ENCODE measurements around the gene METRNL. TPM values are rescaled to one million over a fixed set of nuclear protein-coding genes. Genes with fewer than 3 reads are reported as not detected.

METRNL gene
- total RNA-seq, 1 donor from 2014 or later = 59.8 TPM

DNA sequence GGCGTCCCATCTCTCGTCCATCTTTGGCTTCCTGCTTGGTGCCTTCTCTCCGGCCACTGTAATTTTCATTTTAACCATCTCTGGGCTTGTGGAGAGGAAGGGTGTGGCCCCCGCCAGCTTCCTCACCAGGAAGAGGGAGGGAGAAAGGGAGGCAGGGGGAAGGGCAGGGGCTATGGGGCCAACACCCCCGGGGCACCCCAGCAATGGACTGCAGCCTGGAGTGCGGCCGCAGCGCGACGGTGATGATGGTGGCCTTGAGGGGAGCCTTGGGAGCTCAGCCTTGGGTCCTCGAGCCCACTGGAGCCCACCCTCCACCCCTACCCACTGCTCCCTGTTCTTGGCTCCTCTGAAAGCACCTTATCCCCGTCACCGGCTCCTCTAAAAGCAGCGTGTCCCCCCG is 9.5 kb downstream of the METRNL start:
- Histone ChIP-seq H3K4me3 (no peak overlapping the region), H3K4me1 (peaks cover 60% of the 10 kb centered on the region), H3K27me3 (ENCODE audit: low read depth) (no peaks in the 10 kb centered on the region), H3K27ac (no peak overlapping the region), H3K36me3 (peaks cover 43% of the 10 kb centered on the region), H3K9me3 (no peaks in the 10 kb centered on the region)
- intact Hi-C loops (cut with DNase I) = no loop called here
- no peak for ATAC-seq
- no peak for DNase-seq
- TF ChIP-seq CTCF (IDR thresholded peaks at IDR 0.05) = no peak

DNA sequence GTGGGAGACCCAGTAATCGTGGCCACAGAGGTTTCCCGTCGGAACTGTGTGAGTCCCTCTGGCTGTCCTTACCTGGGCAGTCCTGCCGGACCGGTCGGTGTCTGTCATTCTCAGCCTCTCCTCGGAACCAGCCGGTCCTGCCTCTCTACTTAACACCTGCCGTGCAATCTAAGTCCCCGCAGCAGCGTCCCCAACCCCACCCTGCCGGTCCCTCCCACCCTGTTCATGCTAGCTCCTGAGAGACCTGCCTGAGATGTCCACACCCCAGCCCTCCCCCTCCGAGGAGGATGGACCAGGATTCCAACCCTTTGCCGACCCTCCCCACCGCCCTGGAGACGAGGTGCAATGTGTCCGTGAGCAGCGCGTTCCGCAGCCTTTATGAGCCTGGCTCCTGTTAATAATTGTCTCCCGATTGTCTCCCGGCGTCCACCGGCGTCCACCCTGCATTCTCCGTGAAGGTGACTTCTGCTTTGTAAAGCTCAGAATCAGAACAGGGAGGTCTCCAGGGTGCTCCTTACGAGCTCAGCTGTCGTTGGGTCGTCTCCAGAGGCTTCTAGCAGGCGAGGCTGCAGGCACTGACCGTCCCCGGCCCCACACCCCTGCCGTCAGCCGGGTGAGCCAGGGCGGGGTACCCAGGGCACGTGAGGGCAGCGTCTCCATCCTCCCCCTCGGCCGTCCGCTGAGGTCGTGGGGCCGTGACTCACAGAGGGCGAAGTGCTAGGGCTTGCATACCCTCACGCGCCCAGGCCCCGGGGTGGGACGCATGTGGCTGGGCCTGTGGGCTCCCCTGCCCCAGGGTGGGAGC is 10.1 kb downstream of the METRNL start:
- Histone ChIP-seq H3K4me3 (no peak overlapping the region), H3K4me1 (peaks cover 54% of the 10 kb centered on the region), H3K27me3 (ENCODE audit: low read depth) (no peaks in the 10 kb centered on the region), H3K9me3 (no peaks in the 10 kb centered on the region), H3K36me3 (peaks cover 49% of the 10 kb centered on the region), H3K27ac (peak overlapping the region; percentile 38)
- no peak for DNase-seq
- intact Hi-C loops (cut with DNase I) = no loop called here
- ATAC-seq = peak in 1 of 2 donors; percentile 1
- TF ChIP-seq CTCF (IDR thresholded peaks at IDR 0.05) = no peak

DNA sequence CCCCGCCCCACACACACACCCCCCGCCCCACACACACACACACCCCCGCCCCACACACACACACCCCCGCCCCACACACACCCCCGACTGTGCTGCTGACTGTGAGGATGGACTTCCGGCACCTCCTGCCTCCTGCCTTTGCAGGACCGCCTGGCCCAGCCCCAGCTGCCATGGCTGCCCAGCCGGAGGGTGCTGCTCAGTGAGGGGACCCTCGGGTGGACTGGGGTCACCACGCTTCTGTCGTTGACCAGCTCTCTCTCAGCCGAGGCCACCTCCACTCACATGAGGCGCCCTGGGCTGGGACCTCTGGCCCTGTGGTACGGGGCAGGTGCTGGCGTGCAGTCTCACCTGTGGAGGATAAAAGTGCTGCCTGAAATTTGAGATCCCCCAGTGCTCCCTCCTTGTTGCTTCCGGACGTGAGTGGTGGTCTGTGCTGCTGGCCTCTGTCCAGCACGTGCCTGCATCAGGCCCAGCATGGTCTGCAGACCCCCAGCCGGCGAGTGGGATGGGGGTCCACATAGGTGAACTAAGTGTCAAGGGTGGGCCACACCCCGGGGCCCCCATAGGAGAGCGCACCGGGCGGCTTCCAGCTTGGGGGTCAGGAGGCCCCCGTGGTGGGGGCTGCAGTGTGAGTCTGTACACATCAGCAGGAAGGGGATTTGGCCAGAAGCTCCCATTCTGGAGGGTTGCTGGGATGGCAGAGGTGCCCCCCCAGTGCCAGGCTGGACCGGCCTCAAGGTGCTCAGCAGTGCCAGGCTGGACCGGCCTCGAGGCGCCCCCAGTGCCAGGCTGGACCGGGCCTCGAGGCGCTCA is 11.2 kb downstream of the METRNL start:
- DNase-seq (no peak), ATAC-seq (peak in 1 of 2 donors; percentile 1)
- peaks cover 53% of the 10 kb centered on the region for H3K36me3 ChIP-seq
- H3K4me1 ChIP-seq = peaks cover 43% of the 10 kb centered on the region
- H3K27ac ChIP-seq = peak overlapping the region; percentile 85
- H3K27me3 ChIP-seq (ENCODE audit: low read depth) = no peaks in the 10 kb centered on the region
- TF ChIP-seq CTCF (IDR thresholded peaks at IDR 0.05) = no peak
- H3K9me3 ChIP-seq = no peaks in the 10 kb centered on the region
- intact Hi-C loops (cut with DNase I) = no loop called here
- H3K4me3 ChIP-seq = no peak overlapping the region

DNA sequence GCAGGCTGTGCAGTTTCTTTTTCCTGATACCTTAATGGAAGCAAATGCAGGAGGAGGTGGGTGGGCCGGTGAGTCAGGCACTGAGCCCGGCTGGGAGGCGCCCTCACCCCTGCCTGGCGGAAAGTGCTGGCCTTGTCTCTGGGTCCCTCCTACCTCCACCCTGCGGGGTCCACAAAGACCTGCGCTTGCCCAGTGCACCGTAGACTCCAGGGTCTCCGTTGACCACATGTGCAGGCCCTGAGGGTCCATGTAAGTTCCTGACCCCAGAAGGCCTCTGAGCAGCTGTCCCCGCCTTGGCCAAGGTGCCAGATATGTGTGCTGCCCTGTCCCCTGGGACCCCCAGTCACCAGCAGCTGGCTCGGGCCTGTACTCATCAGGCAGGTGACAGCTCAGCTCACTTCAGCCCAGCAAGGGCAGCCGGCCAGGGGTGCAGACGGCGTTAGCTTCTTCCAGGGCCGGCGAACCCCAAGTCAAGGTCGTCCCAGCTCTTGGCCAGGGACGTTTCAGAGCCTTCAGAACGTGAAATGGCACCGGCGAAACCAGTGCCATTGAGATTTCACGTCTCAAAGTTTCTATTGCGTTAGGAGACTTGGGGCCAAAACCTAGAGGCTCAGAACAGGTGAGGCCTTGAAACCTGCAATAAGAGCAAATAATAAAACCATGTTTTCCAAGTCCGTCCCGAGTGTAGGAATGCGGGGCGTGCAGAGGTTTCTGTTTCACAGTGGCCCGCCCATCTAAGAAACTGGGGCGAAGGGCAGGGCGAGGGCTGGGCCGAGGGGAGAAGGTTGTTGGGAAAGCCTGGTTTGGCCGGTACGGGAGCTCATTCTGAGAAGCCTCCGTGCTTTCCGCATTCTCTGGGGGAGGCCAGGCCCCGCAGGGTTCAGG is 12.1 kb downstream of the METRNL start:
- DNase-seq (peak; percentile 85), ATAC-seq (peak; percentile 79 to 80)
- Histone ChIP-seq H3K4me3 (peak overlapping the region; percentile 32), H3K4me1 (peaks cover 34% of the 10 kb centered on the region), H3K9me3 (no peaks in the 10 kb centered on the region), H3K27ac (peak overlapping the region; percentile 85), H3K27me3 (ENCODE audit: low read depth) (no peaks in the 10 kb centered on the region), H3K36me3 (peaks cover 56% of the 10 kb centered on the region)
- intact Hi-C loops (cut with DNase I) = no loop called here
- TF ChIP-seq CTCF (IDR thresholded peaks at IDR 0.05) = no peak

DNA sequence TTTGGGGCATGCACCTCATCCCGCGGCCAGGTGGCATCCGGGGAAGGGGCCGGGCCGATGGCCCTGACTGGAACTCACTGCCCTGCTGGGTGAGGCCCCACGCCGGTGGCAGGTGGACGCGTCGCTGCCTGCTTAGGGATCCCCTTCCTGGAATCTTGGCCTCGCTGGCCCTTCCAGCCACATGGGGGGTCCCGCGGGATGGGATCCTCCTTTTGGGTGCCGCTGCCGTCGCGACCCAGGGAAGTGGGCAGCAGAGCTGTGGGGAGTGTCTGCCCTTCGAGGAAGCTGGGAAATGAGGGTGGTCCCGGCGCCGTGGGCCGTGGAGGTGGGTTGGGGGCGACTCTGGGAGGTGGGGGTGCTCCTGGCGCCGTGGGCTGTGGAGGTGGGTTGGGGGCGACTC is 12.8 kb downstream of the METRNL start:
- DNase-seq (no peak), ATAC-seq (peak in 1 of 2 donors; percentile 9)
- no peak for TF ChIP-seq CTCF (IDR thresholded peaks at IDR 0.05)
- intact Hi-C loops (cut with DNase I) = no loop called here
- Histone ChIP-seq H3K36me3 (peaks cover 54% of the 10 kb centered on the region), H3K27ac (peak overlapping the region; percentile 85), H3K27me3 (ENCODE audit: low read depth) (no peaks in the 10 kb centered on the region), H3K4me1 (peaks cover 40% of the 10 kb centered on the region), H3K9me3 (no peaks in the 10 kb centered on the region), H3K4me3 (peak overlapping the region; percentile 32)

Measured in lower lobe of right lung (tissue), 2 donors.